IMR-90 (cell line): ENCODE data around the gene CD300LG. TPM values are rescaled to one million over a fixed set of nuclear protein-coding genes. Genes with fewer than 3 reads are reported as not detected.

ENCODE experiments used
- ATAC-seq: fragments of 200-7000 bp; cut with Tn5 transposase; 2 replicates; pipeline ENCODE4 v1.9.1; 2020; ENCODE audit warnings: low read depth, mild to moderate bottlenecking, moderate library complexity
- BruUV-seq: library from RNA; stranded (reverse); fragments of 400-500 nt; replicated peaks from 2 replicates; lab custom pipeline; 2021; lab: Mats Ljungman, UMichigan
- CTCF ChIA-PET: fragments of 300-600 bp; formaldehyde crosslinking; extraction: SDS; loops from one replicate; lab custom pipeline; 2021; ENCODE audit warnings: antibody characterized with exemption; lab: Yijun Ruan, JAX
- POLR2A ChIA-PET: fragments of 300-600 bp; sonication (Branson Sonifier 250); formaldehyde crosslinking; loops from one replicate; lab custom pipeline; 2022; ENCODE audit warnings: antibody characterized with exemption; ENCODE audit not compliant: unreplicated experiment; lab: Charles Lee
- DNase-seq: peaks from one replicate; pipeline ENCODE4 v3.0.0; 2013
- H2AFZ ChIP-seq: replicated peaks from 2 replicates; pipeline ENCODE3; 2013; ENCODE audit warnings: low read length, mild to moderate bottlenecking; ENCODE audit not compliant: poor library complexity
- H2AK5ac ChIP-seq: 2 replicates; pipeline ENCODE4 v1.6.1; 2013; ENCODE audit warnings: low read depth, low read length, inconsistent platforms
- H2AK9ac ChIP-seq: replicated peaks from 2 replicates; pipeline ENCODE3; 2013; ENCODE audit warnings: mild to moderate bottlenecking, low read depth, low read length, moderate library complexity; ENCODE audit not compliant: poor library complexity
- H2BK120ac ChIP-seq: 2 replicates; pipeline ENCODE4 v1.6.1; 2013; ENCODE audit warnings: low read depth, low read length, inconsistent platforms
- H2BK15ac ChIP-seq: 3 replicates; pipeline ENCODE4 v1.6.1; 2013; ENCODE audit warnings: low read depth, low read length, inconsistent platforms
- H2BK20ac ChIP-seq: 2 replicates; pipeline ENCODE4 v1.6.1; 2013; ENCODE audit warnings: low read depth, mild to moderate bottlenecking, inconsistent platforms, low read length, moderate library complexity
- H2BK5ac ChIP-seq: 2 replicates; pipeline ENCODE4 v1.6.1; 2013; ENCODE audit warnings: mild to moderate bottlenecking, low read depth, low read length, inconsistent platforms; ENCODE audit not compliant: poor library complexity, severe bottlenecking
- H3K14ac ChIP-seq: replicated peaks from 2 replicates; pipeline ENCODE4 v1.6.1; 2013; ENCODE audit warnings: low read depth, low read length, inconsistent platforms
- H3K18ac ChIP-seq: 2 replicates; pipeline ENCODE4 v1.6.1; 2013; ENCODE audit warnings: low read depth, low read length, control low read depth
- H3K23ac ChIP-seq: 2 replicates; pipeline ENCODE4 v1.6.1; 2013; ENCODE audit warnings: low read depth, low read length, inconsistent platforms
- H3K27ac ChIP-seq: 2 replicates; pipeline ENCODE4 v1.5.1; 2013; ENCODE audit warnings: mild to moderate bottlenecking, control low read depth, low read length; ENCODE audit not compliant: insufficient read depth
- H3K27me3 ChIP-seq: 2 replicates; pipeline ENCODE4 v1.6.1; 2013; ENCODE audit warnings: low read length; ENCODE audit not compliant: control insufficient read depth, insufficient read depth
- H3K36me3 ChIP-seq: 2 replicates; pipeline ENCODE4 v1.6.1; 2013; ENCODE audit warnings: low read length, mixed read lengths; ENCODE audit not compliant: control insufficient read depth, insufficient read depth
- H3K4ac ChIP-seq: 2 replicates; pipeline ENCODE4 v1.6.1; 2013; ENCODE audit warnings: low read depth, low read length, inconsistent platforms
- H3K4me1 ChIP-seq: 2 replicates; pipeline ENCODE4 v1.6.1; 2013; ENCODE audit warnings: low read length, mixed read lengths; ENCODE audit not compliant: control insufficient read depth, insufficient read depth
- H3K4me2 ChIP-seq: 2 replicates; pipeline ENCODE4 v1.6.1; 2013; ENCODE audit warnings: low read depth, mild to moderate bottlenecking, control low read depth, low read length, moderate library complexity
- H3K4me3 ChIP-seq: 2 replicates; pipeline ENCODE4 v1.5.1; 2013; ENCODE audit warnings: low read depth, mild to moderate bottlenecking, control low read depth, low read length, moderate library complexity; ENCODE audit not compliant: insufficient read depth
- H3K56ac ChIP-seq: 2 replicates; pipeline ENCODE4 v1.6.1; 2013; ENCODE audit warnings: low read length, inconsistent platforms; ENCODE audit not compliant: insufficient read depth; ENCODE audit errors: extremely low read depth
- H3K79me1 ChIP-seq, 2 experiments: 2 replicates each; pipeline ENCODE4 v1.6.1; 2013; ENCODE audit warnings: low read length in 2 of 2, inconsistent platforms in 1 of 2, low read depth in 1 of 2
- H3K9ac ChIP-seq: 2 replicates; pipeline ENCODE4 v1.6.1; 2013; ENCODE audit warnings: low read depth, low read length, control low read depth
- H3K9me1 ChIP-seq: 2 replicates; pipeline ENCODE4 v1.6.1; 2013; ENCODE audit warnings: low read length, inconsistent platforms; ENCODE audit not compliant: insufficient read depth
- H3K9me3 ChIP-seq: 2 replicates; pipeline ENCODE4 v1.6.1; 2013; ENCODE audit warnings: low read length; ENCODE audit not compliant: control insufficient read depth, insufficient read depth
- H4K20me1 ChIP-seq: 2 replicates; pipeline ENCODE4 v1.6.1; 2013; ENCODE audit warnings: low read length, inconsistent platforms; ENCODE audit not compliant: insufficient read depth
- H4K5ac ChIP-seq: 2 replicates; pipeline ENCODE4 v1.6.1; 2013; ENCODE audit warnings: mild to moderate bottlenecking, low read depth, low read length, control low read depth
- H4K8ac ChIP-seq, 2 experiments: 2 replicates each; pipeline ENCODE4 v1.6.1; 2013; ENCODE audit warnings: low read depth in 2 of 2, low read length in 2 of 2, control low read depth in 1 of 2, inconsistent platforms in 1 of 2
- H4K91ac ChIP-seq: 2 replicates; pipeline ENCODE4 v1.6.1; 2013; ENCODE audit warnings: low read depth, low read length, inconsistent platforms; ENCODE audit not compliant: insufficient read depth
- CEBPB ChIP-seq: IDR thresholded peaks from 2 replicates; pipeline ENCODE4 v1.6.1; 2012; ENCODE audit warnings: low read depth, low read length, improper control_type of control experiment
- CHD1 ChIP-seq: IDR thresholded peaks from 2 replicates; pipeline ENCODE4 v1.6.1; 2012; ENCODE audit warnings: low read depth, low read length, improper control_type of control experiment
- CTCF ChIP-seq: conservative IDR thresholded peaks from 2 replicates; pipeline ENCODE4 v1.5.1; 2012; ENCODE audit warnings: mild to moderate bottlenecking, low read depth, low read length, improper control_type of control experiment
- ELK1 ChIP-seq: fragments of 150-350 bp; IDR thresholded peaks from 2 replicates; pipeline ENCODE4 v1.6.1; 2016; ENCODE audit warnings: low read depth, mild to moderate bottlenecking, low read length, moderate library complexity, borderline replicate concordance
- MAFK ChIP-seq: IDR thresholded peaks from 2 replicates; pipeline ENCODE4 v1.6.1; 2012; ENCODE audit warnings: low read depth, low read length, improper control_type of control experiment
- MXI1 ChIP-seq: IDR thresholded peaks from 2 replicates; pipeline ENCODE4 v1.6.1; 2012; ENCODE audit warnings: low read depth, mild to moderate bottlenecking, low read length, moderate library complexity, borderline replicate concordance
- POLR2A ChIP-seq: IDR thresholded peaks from 2 replicates; pipeline ENCODE4 v1.6.1; 2012; ENCODE audit warnings: mild to moderate bottlenecking, low read depth, low read length
- RCOR1 ChIP-seq: IDR thresholded peaks from 2 replicates; pipeline ENCODE4 v1.6.1; 2012; ENCODE audit warnings: mild to moderate bottlenecking, low read length, improper control_type of control experiment; ENCODE audit not compliant: insufficient replicate concordance
- SMC3 ChIP-seq: fragments of 150-350 bp; IDR thresholded peaks from 2 replicates; pipeline ENCODE4 v1.6.1; 2016; ENCODE audit warnings: low read depth, mild to moderate bottlenecking, antibody characterized with exemption, low read length, moderate library complexity
- WGBS, 2 experiments: methylation state at CpG; one replicate each; pipeline versions ENCODE4 v1.1.5 to v1.1.7; 2013; ENCODE audit warnings: missing lambda C conversion rate in 2 of 2; ENCODE audit not compliant: insufficient read length in 1 of 2; ENCODE audit errors: extremely low coverage in 2 of 2; 5-methylcytosine and 5-hydroxymethylcytosine counted together
- dilution Hi-C: fragments of 300-500 bp; cut with HindIII; formaldehyde crosslinking; loops from one replicate; pipeline ENCODE4 v1.14.3; 2018; ENCODE audit warnings: low sequenced_read_pairs; ENCODE audit not compliant: unreplicated experiment
- in situ Hi-C: fragments of 300-500 bp; cut with MboI; formaldehyde crosslinking; loops from 3 replicates; pipeline ENCODE4 v1.14.3; 2019; ENCODE audit warnings: low sequenced_read_pairs, inconsistent platforms, mixed read lengths
- intact Hi-C: fragments of 100-400 bp; cut with micrococcal nuclease; formaldehyde crosslinking; loops from 2 replicates; pipeline ENCODE4 v1.10.0; 2022
- polyA plus RNA-seq, 3 experiments: library from polyadenylated mRNA; depleted of rRNA; stranded (reverse); fragments of >200 nt; gene quantifications; 2 replicates each; pipeline ENCODE4 v1.2.3, GENCODE V29; 2012; ENCODE audit warnings: low replicate concordance in 1 of 3
- total RNA-seq: library from RNA; depleted of rRNA; stranded (reverse); fragments of >200 nt; gene quantifications from 2 replicates; pipeline ENCODE4 v1.2.3, GENCODE V29; 2012

Gene CD300LG
- total and polyA plus RNA-seq, 2 of the 4 experiments (the other 2 are of a cell fraction): not detected

DNA sequence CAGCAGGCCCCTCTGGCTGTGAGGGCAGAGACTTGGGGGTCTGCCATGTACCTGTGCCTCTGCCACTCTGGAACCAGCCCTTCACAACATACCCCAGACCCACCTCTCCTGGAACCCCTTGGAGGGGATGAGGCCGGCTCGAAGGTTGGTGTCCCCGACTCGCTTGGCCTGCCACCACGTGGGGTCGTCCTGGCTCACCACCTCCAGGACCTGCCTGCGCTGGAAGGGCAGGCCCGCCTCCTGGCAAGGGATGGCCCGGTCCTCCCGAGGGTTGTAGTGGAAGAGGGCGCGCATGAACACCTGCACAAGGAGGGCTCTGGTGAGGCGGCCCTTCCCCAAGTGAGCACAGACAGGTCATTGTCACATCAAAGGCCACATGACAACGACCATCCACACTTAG is 26.2 kb upstream of the CD300LG start:
- Histone ChIP-seq H2AK5ac (no peak overlapping the region), H3K36me3 (peaks cover 14% of the 10 kb centered on the region)
- in situ Hi-C loops: no loop called here

More for the DNA sequence above, 26.2 kb upstream of the CD300LG start:
- H3K9me1 ChIP-seq: 0 out of 2 replicates have a peak, but pooled peaks cover 7% of the 10 kb centered on the region
- peaks cover 0 to 14% of the 10 kb centered on the region in 2 experiments; a peak in 1 of 4 replicates for H3K79me1 ChIP-seq
- no peak overlapping the region for H3K9ac ChIP-seq
- CTCF ChIA-PET: no interaction called here
- no peaks in the 10 kb centered on the region for H4K20me1 ChIP-seq
- H3K56ac ChIP-seq: no peak overlapping the region
- H3K27me3 ChIP-seq: no peaks in the 10 kb centered on the region
- intact Hi-C loops: no loop called here
- H4K91ac ChIP-seq: no peak overlapping the region
- H3K4me3 ChIP-seq: no peak overlapping the region
- H3K9me3 ChIP-seq: no peaks in the 10 kb centered on the region
- H3K4me1 ChIP-seq: peaks cover 6% of the 10 kb centered on the region
- WGBS, 2 experiments: 100% methylated on average over 2 of the region's 14 CpGs; no CpG with 5 or more reads in 1 of the 2 experiments
- H3K4ac ChIP-seq: no peak overlapping the region
- no peak overlapping the region for H4K8ac ChIP-seq
- no peak for DNase-seq
- no peak for TF ChIP-seq RCOR1
- TF ChIP-seq ELK1: no peak
- no peak for TF ChIP-seq CTCF
- TF ChIP-seq POLR2A: no peak
- no peak for TF ChIP-seq MAFK
- TF ChIP-seq MXI1: no peak
- TF ChIP-seq SMC3: no peak
- no peak for TF ChIP-seq CEBPB
- no peak for TF ChIP-seq CHD1
- H3K14ac ChIP-seq: no peak overlapping the region
- no peak overlapping the region for H2AFZ ChIP-seq
- H3K27ac ChIP-seq: no peak overlapping the region
- no peak for ATAC-seq
- no peak overlapping the region for H2BK15ac ChIP-seq
- dilution Hi-C loops: no loop called here
- H3K23ac ChIP-seq: no peak overlapping the region
- H3K4me2 ChIP-seq: no peak overlapping the region
- H2BK20ac ChIP-seq: no peak overlapping the region
- H2AK9ac ChIP-seq: no peak overlapping the region
- no peak overlapping the region for H4K5ac ChIP-seq
- POLR2A ChIA-PET: no interaction called here
- H2BK120ac ChIP-seq: no peak overlapping the region
- no TSS peak for BruUV-seq
- no peak overlapping the region for H3K18ac ChIP-seq
- no peak overlapping the region for H2BK5ac ChIP-seq
